DMS114 treated with DMSO at 0.1 percent for 48 hours (cell line): Measurements from ENCODE around the gene LRIG3.

Experiments used
- DNase-seq: peaks from one replicate; lab custom pipeline; 2025; ENCODE audit not compliant: unreplicated experiment; lab: John Stamatoyannopoulos, UW

Gene LRIG3

GRCh38 chr12:58931518-58931917 is 11.2 kb upstream of the LRIG3 start:
- DNase-seq: no peak

- no peak for DNase-seq
These were observed 10.5 kb upstream of the LRIG3 start for GRCh38 chr12:58930770-58931324.

- no peak for DNase-seq
These were observed 6.8 kb upstream of the LRIG3 start for GRCh38 chr12:58927120-58927519.

- DNase-seq: no peak
These were observed 6.3 kb upstream of the LRIG3 start for GRCh38 chr12:58926586-58926985.

- no peak for DNase-seq
These were observed 5.4 kb upstream of the LRIG3 start for GRCh38 chr12:58925751-58926150.

GRCh38 chr12:58925111-58925611 is 4.9 kb upstream of the LRIG3 start:
- no peak for DNase-seq

GRCh38 chr12:58924652-58925051 is 4.3 kb upstream of the LRIG3 start:
- no peak for DNase-seq

- no peak for DNase-seq
These were observed 3.5 kb upstream of the LRIG3 start for GRCh38 chr12:58923781-58924180.

GRCh38 chr12:58922849-58923248 is 2.5 kb upstream of the LRIG3 start:
- no peak for DNase-seq

GRCh38 chr12:58920961-58921861 is 907 bp upstream of the LRIG3 start:
- no peak for DNase-seq

GRCh38 chr12:58919231-58920101 is 838 bp downstream of the LRIG3 start:
- DNase-seq: peak; percentile 15

- DNase-seq: no peak
These were observed 1.8 kb downstream of the LRIG3 start for GRCh38 chr12:58918469-58918844.

GRCh38 chr12:58917699-58918468 is 2.4 kb downstream of the LRIG3 start:
- DNase-seq: no peak

- no peak for DNase-seq
These were observed 3.3 kb downstream of the LRIG3 start for GRCh38 chr12:58916921-58917511.

- no peak for DNase-seq
These were observed 4.1 kb downstream of the LRIG3 start for GRCh38 chr12:58916161-58916621.

GRCh38 chr12:58915634-58916033 is 4.7 kb downstream of the LRIG3 start:
- DNase-seq: no peak

- no peak for DNase-seq
These were observed 5.3 kb downstream of the LRIG3 start for GRCh38 chr12:58915037-58915436.

- DNase-seq: no peak
These were observed 5.8 kb downstream of the LRIG3 start for GRCh38 chr12:58914457-58914856.

- DNase-seq: no peak
These were observed 12.9 kb downstream of the LRIG3 start for GRCh38 chr12:58907391-58907790.

GRCh38 chr12:58906917-58907316 is 13.4 kb downstream of the LRIG3 start:
- no peak for DNase-seq
